Activated naive CD8-positive, alpha-beta T cell treated with anti-CD3 and anti-CD28 coated beads, Interleukin-2, amount 50 U/mL, for 24 hours (primary cell): ENCODE measurements around the gene CENPC.
A peak's percentile ranks its signal among the peaks of the same experiment; 100 is the strongest.
"Not testable (repeated sequence)": the region's sequence is repeated elsewhere in the genome, so short reads cannot be mapped to it uniquely, and the experiment has no call there.

ENCODE experiments used
- ATAC-seq: fragments of 150-1000 bp; cut with Tn5 transposase; one replicate; pipeline ENCODE4 v1.10.0; 2021
- DNase-seq: peaks from one replicate; pipeline ENCODE4 v3.0.0; 2021
- H3K27ac Mint-ChIP-seq: one replicate; pipeline ENCODE4 v1.8.0; 2021; ENCODE audit warnings: mild to moderate bottlenecking, mixed read lengths
- H3K27me3 Mint-ChIP-seq: one replicate; pipeline ENCODE4 v1.8.0; 2021; ENCODE audit warnings: mixed read lengths
- H3K36me3 Mint-ChIP-seq: one replicate; pipeline ENCODE4 v1.8.0; 2021; ENCODE audit warnings: low read depth, mixed read lengths
- H3K4me1 Mint-ChIP-seq: one replicate; pipeline ENCODE4 v1.8.0; 2021; ENCODE audit warnings: mixed read lengths
- H3K4me3 Mint-ChIP-seq: one replicate; pipeline ENCODE4 v1.8.0; 2021; ENCODE audit warnings: mild to moderate bottlenecking, moderate library complexity, mixed read lengths
- H3K9me3 Mint-ChIP-seq: one replicate; pipeline ENCODE4 v1.8.0; 2021; ENCODE audit warnings: mixed read lengths

Gene CENPC

DNA sequence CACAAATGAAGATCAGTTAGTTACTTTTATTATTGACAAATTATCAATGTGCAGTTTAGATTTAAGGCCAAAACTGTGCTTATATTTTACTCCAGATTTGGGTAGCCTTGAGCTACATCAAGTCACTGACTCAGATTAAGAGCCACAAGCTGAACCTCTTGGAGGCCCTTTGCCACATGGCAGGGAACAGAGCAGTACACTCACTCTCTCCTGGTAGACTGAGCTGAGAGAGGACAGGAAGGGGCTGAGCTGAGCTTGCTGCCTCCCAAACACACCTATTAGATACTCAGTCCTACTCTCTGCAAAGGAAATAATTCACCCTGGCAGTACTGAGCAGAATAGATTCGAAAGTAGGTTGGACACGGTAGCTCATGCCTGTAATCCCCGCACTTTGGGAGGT, 21.0 kb upstream of the CENPC start:
- Mint-ChIP-seq H3K9me3 (no peaks in the 10 kb centered on the region), H3K4me1 (peaks cover 8% of the 10 kb centered on the region), H3K4me3 (no peak overlapping the region), H3K27me3 (no peaks in the 10 kb centered on the region), H3K27ac (peak overlapping the region; percentile 35), H3K36me3 (no peaks in the 10 kb centered on the region)
- DNase-seq = no peak
- ATAC-seq = peak; percentile 87

- DNase-seq = no peak
- Mint-ChIP-seq H3K4me3 (no peak overlapping the region), H3K4me1 (peaks cover 10% of the 10 kb centered on the region), H3K36me3 (no peaks in the 10 kb centered on the region), H3K27me3 (no peaks in the 10 kb centered on the region), H3K9me3 (no peaks in the 10 kb centered on the region), H3K27ac (no peak overlapping the region)
- no peak for ATAC-seq
These were observed 20.0 kb upstream of the CENPC start for GRCh38 chr4:67565284-67565683.

DNA sequence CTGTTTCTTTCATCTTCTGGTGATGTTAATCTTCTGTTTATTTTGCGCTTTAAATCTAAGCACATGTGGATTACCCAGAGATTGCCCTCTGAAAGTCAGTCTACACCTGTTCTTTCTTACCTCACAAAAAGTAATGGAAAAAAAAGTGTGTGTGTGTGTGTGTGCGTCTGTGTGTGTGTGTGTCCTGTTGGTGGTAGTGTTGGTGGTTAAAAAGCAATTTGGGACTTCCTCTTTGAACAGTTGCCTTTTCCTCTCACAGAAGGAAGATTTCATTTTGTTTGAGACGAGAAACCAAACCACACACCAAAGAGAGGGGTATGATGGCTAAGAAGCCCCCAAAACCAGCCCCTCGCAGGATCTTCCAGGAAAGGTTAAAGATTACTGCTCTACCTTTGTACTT, 13.2 kb upstream of the CENPC start, which contains the start of gene STAP1:
STAP1 (plus strand) TSS at position 235 of the 400 bp plus-strand sequence; CDS start at position 318, 83 bp downstream.
- Mint-ChIP-seq H3K27me3 (no peaks in the 10 kb centered on the region), H3K36me3 (no peaks in the 10 kb centered on the region), H3K27ac (peak within 1 kb of the TSS; percentile 81), H3K4me3 (peak within 1 kb of the TSS; percentile 78), H3K9me3 (no peaks in the 10 kb centered on the region), H3K4me1 (peaks cover 21% of the 10 kb centered on the region)
- ATAC-seq = peak; percentile 36
- DNase-seq = no peak

- DNase-seq = no peak
- Mint-ChIP-seq H3K27ac (no peak overlapping the region), H3K9me3 (no peaks in the 10 kb centered on the region), H3K4me3 (no peak overlapping the region), H3K4me1 (peaks cover 25% of the 10 kb centered on the region), H3K27me3 (no peaks in the 10 kb centered on the region), H3K36me3 (no peaks in the 10 kb centered on the region)
- no peak for ATAC-seq
These were observed 11.1 kb upstream of the CENPC start for GRCh38 chr4:67556436-67556835.

DNA sequence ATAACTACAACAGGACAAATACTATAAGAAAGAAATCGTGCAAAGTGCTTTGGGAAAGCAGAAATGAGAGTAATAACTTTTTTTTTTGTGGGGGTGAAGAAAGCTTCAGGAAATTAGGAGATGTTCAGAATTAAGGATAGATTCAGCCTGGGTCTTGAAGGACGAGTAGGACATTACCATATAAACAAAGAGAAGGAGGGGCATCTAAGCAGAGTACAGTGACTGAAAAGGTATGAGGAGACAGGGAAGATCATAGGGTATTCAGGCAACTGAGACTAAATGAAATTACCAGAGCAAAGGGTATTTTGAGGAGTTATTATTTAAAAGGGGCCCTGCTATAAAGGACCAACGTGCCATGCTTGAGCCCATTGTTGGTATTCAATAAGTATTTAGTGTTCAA, 10.1 kb upstream of the CENPC start:
- no peaks in the 10 kb centered on the region for H3K36me3 Mint-ChIP-seq
- H3K4me3 Mint-ChIP-seq = no peak overlapping the region
- H3K27me3 Mint-ChIP-seq = no peaks in the 10 kb centered on the region
- H3K27ac Mint-ChIP-seq = no peak overlapping the region
- no peaks in the 10 kb centered on the region for H3K9me3 Mint-ChIP-seq
- peaks cover 26% of the 10 kb centered on the region for H3K4me1 Mint-ChIP-seq
- DNase-seq = no peak
- ATAC-seq = no peak

GRCh38 chr4:67554096-67554495, 8.8 kb upstream of the CENPC start:
- no peak for ATAC-seq

GRCh38 chr4:67552146-67552792, 7.0 kb upstream of the CENPC start:
- not testable (repeated sequence) for H3K27ac Mint-ChIP-seq

More at GRCh38 chr4:67554096-67554495, 8.8 kb upstream of the CENPC start:
- Mint-ChIP-seq H3K4me1 (peaks cover 22% of the 10 kb centered on the region), H3K27ac (no peak overlapping the region), H3K9me3 (no peaks in the 10 kb centered on the region), H3K36me3 (no peaks in the 10 kb centered on the region), H3K27me3 (no peaks in the 10 kb centered on the region), H3K4me3 (no peak overlapping the region)
- no peak for DNase-seq

DNA sequence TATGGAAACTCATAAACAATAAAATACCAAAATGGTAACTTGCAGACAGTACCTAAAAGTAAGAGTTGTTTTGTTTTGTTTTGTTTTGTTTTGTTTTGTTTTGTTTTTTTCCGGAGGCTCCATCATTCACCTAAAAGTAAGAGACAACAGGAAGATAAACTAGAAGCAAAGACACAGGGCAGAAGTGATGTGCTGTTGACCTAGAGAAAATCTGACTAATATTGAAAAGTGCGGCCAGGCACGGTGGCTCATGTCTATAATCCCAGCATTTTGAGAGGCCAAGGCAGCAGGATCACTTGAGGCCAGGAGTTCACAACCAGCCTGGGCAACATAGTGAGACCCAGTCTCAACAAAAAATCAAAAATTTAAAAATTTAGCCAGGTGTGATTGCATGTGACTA, 5.6 kb upstream of the CENPC start:
- Mint-ChIP-seq H3K4me3 (no peak overlapping the region), H3K36me3 (no peaks in the 10 kb centered on the region), H3K27me3 (no peaks in the 10 kb centered on the region), H3K9me3 (no peaks in the 10 kb centered on the region), H3K4me1 (peaks cover 18% of the 10 kb centered on the region), H3K27ac (no peak overlapping the region)
- ATAC-seq = no peak
- no peak for DNase-seq

More at GRCh38 chr4:67552146-67552792, 7.0 kb upstream of the CENPC start:
- not testable (repeated sequence) for H3K36me3 Mint-ChIP-seq, H3K4me3 Mint-ChIP-seq, H3K27me3 Mint-ChIP-seq, DNase-seq, ATAC-seq, H3K9me3 Mint-ChIP-seq
- peaks cover 13% of the 10 kb centered on the region for H3K4me1 Mint-ChIP-seq

- Mint-ChIP-seq H3K27ac (no peak overlapping the region), H3K9me3 (no peaks in the 10 kb centered on the region), H3K36me3 (no peaks in the 10 kb centered on the region), H3K4me1 (peaks cover 18% of the 10 kb centered on the region), H3K4me3 (no peak overlapping the region), H3K27me3 (no peaks in the 10 kb centered on the region)
- no peak for DNase-seq
- no peak for ATAC-seq
These were observed 5.1 kb upstream of the CENPC start for GRCh38 chr4:67550451-67550850.

DNA sequence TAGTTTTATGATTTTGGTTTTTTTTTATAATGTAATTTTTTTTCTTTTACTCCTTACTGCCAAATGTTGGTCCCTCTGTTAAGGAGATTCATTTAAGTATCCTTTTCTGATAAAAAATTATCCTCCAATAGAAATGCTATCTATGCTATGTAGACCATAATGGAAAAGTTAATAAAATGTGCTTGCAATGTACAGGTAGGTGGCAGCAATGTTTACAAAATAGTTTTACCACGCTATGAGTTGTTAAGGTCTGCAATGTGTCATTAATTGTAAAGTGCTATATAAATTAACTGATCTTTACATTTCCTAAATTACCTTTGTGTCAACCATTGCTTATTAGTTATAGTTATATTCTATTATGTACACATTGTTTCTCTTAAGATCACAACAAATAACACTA, 3.8 kb upstream of the CENPC start:
- H3K36me3 Mint-ChIP-seq = peaks cover 2% of the 10 kb centered on the region
- H3K4me3 Mint-ChIP-seq = no peak overlapping the region

GRCh38 chr4:67546971-67547370, 1.7 kb upstream of the CENPC start:
- Mint-ChIP-seq H3K4me3 (no peak overlapping the region), H3K4me1 (peaks cover 39% of the 10 kb centered on the region), H3K27me3 (no peaks in the 10 kb centered on the region), H3K9me3 (no peaks in the 10 kb centered on the region), H3K36me3 (peaks cover 17% of the 10 kb centered on the region), H3K27ac (no peak overlapping the region)
- no peak for DNase-seq
- ATAC-seq = no peak

More for the DNA sequence above, 3.8 kb upstream of the CENPC start:
- Mint-ChIP-seq H3K27me3 (no peaks in the 10 kb centered on the region), H3K27ac (no peak overlapping the region), H3K4me1 (peaks cover 21% of the 10 kb centered on the region), H3K9me3 (no peaks in the 10 kb centered on the region)
- DNase-seq (no peak), ATAC-seq (no peak)

DNA sequence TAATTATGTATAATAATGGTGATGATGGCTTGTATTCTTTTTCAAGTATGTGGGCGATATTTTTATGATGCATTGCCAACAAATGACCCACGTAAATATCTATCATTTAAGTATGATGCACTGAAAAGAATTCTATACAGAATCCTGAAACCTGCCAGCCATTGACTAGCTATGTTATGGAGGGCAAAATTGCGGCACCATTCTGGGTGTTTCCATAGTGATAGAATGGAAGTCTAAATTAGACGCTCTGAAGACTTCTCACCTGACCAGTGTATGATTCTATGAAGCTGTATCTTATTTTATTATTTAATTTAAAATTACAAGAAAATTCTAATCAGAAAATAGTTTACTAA, 677 bp upstream of the CENPC start:
- no peaks in the 10 kb centered on the region for H3K9me3 Mint-ChIP-seq
- no peaks in the 10 kb centered on the region for H3K27me3 Mint-ChIP-seq
- ATAC-seq (no peak), DNase-seq (no peak)
- H3K36me3 Mint-ChIP-seq = peaks cover 21% of the 10 kb centered on the region
- H3K27ac Mint-ChIP-seq = peak overlapping the region; percentile 94
- H3K4me1 Mint-ChIP-seq = peaks cover 42% of the 10 kb centered on the region
- peak overlapping the region; percentile 95 for H3K4me3 Mint-ChIP-seq

GRCh38 chr4:67542076-67542475, 3.2 kb downstream of the CENPC start:
- ATAC-seq (no peak), DNase-seq (no peak)
- peaks cover 47% of the 10 kb centered on the region for H3K4me1 Mint-ChIP-seq
- peak overlapping the region; percentile 43 for H3K27ac Mint-ChIP-seq
- H3K9me3 Mint-ChIP-seq = no peaks in the 10 kb centered on the region
- H3K27me3 Mint-ChIP-seq = no peaks in the 10 kb centered on the region
- H3K4me3 Mint-ChIP-seq = no peak overlapping the region
- peaks cover 41% of the 10 kb centered on the region for H3K36me3 Mint-ChIP-seq

DNA sequence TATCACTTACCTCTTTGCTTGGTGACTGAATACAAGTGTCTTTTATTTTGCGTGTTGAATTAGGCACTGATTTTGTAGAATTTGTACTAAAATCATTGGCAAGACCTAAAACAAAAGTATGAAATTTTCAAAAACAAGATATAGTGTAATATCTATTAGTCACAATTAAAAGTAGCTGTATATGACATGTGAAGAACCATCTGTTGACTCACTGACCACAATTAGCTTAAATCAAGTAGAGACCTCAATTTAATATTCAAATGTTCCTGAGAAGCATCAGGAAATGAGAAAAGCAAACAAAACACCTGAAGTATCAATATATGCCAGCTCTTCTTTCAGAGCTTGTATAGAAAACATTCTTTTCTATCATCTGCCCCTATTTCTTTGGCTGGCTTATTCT, 5.5 kb downstream of the CENPC start:
- peaks cover 53% of the 10 kb centered on the region for H3K36me3 Mint-ChIP-seq
- H3K4me1 Mint-ChIP-seq = peaks cover 43% of the 10 kb centered on the region
- DNase-seq = no peak
- no peak overlapping the region for H3K4me3 Mint-ChIP-seq
- H3K27ac Mint-ChIP-seq = no peak overlapping the region
- no peak for ATAC-seq
- H3K27me3 Mint-ChIP-seq = no peaks in the 10 kb centered on the region
- H3K9me3 Mint-ChIP-seq = no peaks in the 10 kb centered on the region

- no peaks in the 10 kb centered on the region for H3K27me3 Mint-ChIP-seq
- H3K9me3 Mint-ChIP-seq = peaks cover 8% of the 10 kb centered on the region
- peak overlapping the region; percentile 61 for H3K27ac Mint-ChIP-seq
- DNase-seq (no peak), ATAC-seq (no peak)
- no peak overlapping the region for H3K4me3 Mint-ChIP-seq
- H3K36me3 Mint-ChIP-seq = peaks cover 70% of the 10 kb centered on the region
- peaks cover 15% of the 10 kb centered on the region for H3K4me1 Mint-ChIP-seq
These were observed 9.9 kb downstream of the CENPC start for GRCh38 chr4:67535280-67535840.
